ENCODE data around the gene TXNDC12.

The TXNDC12 gene

GRCh38 chr1:51990478-51990965 lies 64.5 kb downstream of the TXNDC12 start, which contains the start of gene RAB3B:
Gene RAB3B, minus strand, starts transcription at chr1:51990700. Its CDS starts 13,583 bp downstream, at chr1:51977117.
- in situ Hi-C loops (cut with MboI; ENCODE audit: low pct_unique_long_range_greater_than_20kb, low sequenced_read_pairs, unreplicated experiment) = no loop called here
- TF ChIP-seq CTCF (IDR thresholded peaks at IDR 0.05; ENCODE audit: extremely low read depth, insufficient read depth, missing control alignments) = no peak
- peak; percentile 88 for DNase-seq (ENCODE audit: low spot score)

GRCh38 chr1:51989582-51990477 lies 65.2 kb downstream of the TXNDC12 start:
- in situ Hi-C loops (cut with MboI; ENCODE audit: low pct_unique_long_range_greater_than_20kb, low sequenced_read_pairs, unreplicated experiment) = no loop called here
- TF ChIP-seq CTCF (IDR thresholded peaks at IDR 0.05; ENCODE audit: extremely low read depth, insufficient read depth, missing control alignments) = no peak
- no peak for DNase-seq (ENCODE audit: low spot score)

- in situ Hi-C loops (cut with MboI; ENCODE audit: low pct_unique_long_range_greater_than_20kb, low sequenced_read_pairs, unreplicated experiment) = no loop called here
- DNase-seq (ENCODE audit: low spot score) = no peak
- TF ChIP-seq CTCF (IDR thresholded peaks at IDR 0.05; ENCODE audit: extremely low read depth, insufficient read depth, missing control alignments) = no peak
These were observed 66.7 kb downstream of the TXNDC12 start for GRCh38 chr1:51988254-51988653.

GRCh38 chr1:51986718-51987117 lies 68.3 kb downstream of the TXNDC12 start:
- no peak for TF ChIP-seq CTCF (IDR thresholded peaks at IDR 0.05; ENCODE audit: extremely low read depth, insufficient read depth, missing control alignments)
- DNase-seq (ENCODE audit: low spot score) = no peak
- in situ Hi-C loops (cut with MboI; ENCODE audit: low pct_unique_long_range_greater_than_20kb, low sequenced_read_pairs, unreplicated experiment) = no loop called here

- DNase-seq (ENCODE audit: low spot score) = no peak
- TF ChIP-seq CTCF (IDR thresholded peaks at IDR 0.05; ENCODE audit: extremely low read depth, insufficient read depth, missing control alignments) = no peak
- in situ Hi-C loops (cut with MboI; ENCODE audit: low pct_unique_long_range_greater_than_20kb, low sequenced_read_pairs, unreplicated experiment) = no loop called here
These were observed 72.8 kb downstream of the TXNDC12 start for GRCh38 chr1:51982161-51982560.

- no peak for TF ChIP-seq CTCF (IDR thresholded peaks at IDR 0.05; ENCODE audit: extremely low read depth, insufficient read depth, missing control alignments)
- in situ Hi-C loops (cut with MboI; ENCODE audit: low pct_unique_long_range_greater_than_20kb, low sequenced_read_pairs, unreplicated experiment) = no loop called here
- no peak for DNase-seq (ENCODE audit: low spot score)
These were observed 73.4 kb downstream of the TXNDC12 start for GRCh38 chr1:51981555-51981954.
